A549 (cell line): Measurements from ENCODE around the gene SPDYE18. TPM values are rescaled to one million over a fixed set of nuclear protein-coding genes. Genes with fewer than 3 reads are reported as not detected.
"Not testable (repeated sequence)": the region's sequence is repeated elsewhere in the genome, so short reads cannot be mapped to it uniquely, and the experiment has no call there.

Experiments
- ATAC-seq, 2 experiments: fragments of 200-7000 bp in 1 of 2; fragments of >200 bp in 1 of 2; cut with Nextera tagmentation in 1 of 2; cut with Tn5 transposase in 1 of 2; 3 replicates each; pipeline versions ENCODE4 v1.8.0 to v1.9.1; 2018 to 2020; ENCODE audit warnings: mild to moderate bottlenecking in 1 of 2, moderate library complexity in 1 of 2
- CTCF ChIA-PET: fragments of 300-600 bp; sonication (Branson Sonifier 250); formaldehyde crosslinking; extraction: SDS; loops from one replicate; lab custom pipeline; 2021; ENCODE audit warnings: antibody characterized with exemption, inconsistent platforms; lab: Yijun Ruan, JAX
- POLR2A ChIA-PET: fragments of 350-600 bp; formaldehyde crosslinking; extraction: SDS; loops from one replicate; lab custom pipeline; 2021; ENCODE audit warnings: antibody characterized with exemption, inconsistent platforms; lab: Yijun Ruan, JAX
- DNase-seq, 2 experiments: peaks; one replicate each; pipeline versions ENCODE4 v3.0.0 to v3.0.0-alpha.2; 2011 to 2016; ENCODE audit warnings: low read depth in 1 of 2, low spot score in 1 of 2
- FAIRE-seq: peaks from 2 replicates; lab custom pipeline; 2011; peaks lifted over from hg19 to GRCh38; lab: Jason Lieb, UNC
- H3K27ac ChIP-seq, 2 experiments: fragments of >200 bp; sonication (Bioruptor Twin); formaldehyde crosslinking; 3 replicates each; pipeline ENCODE4 v1.5.1; 2016 to 2017
- H3K4me1 ChIP-seq: fragments of >200 bp; sonication (Bioruptor Twin); formaldehyde crosslinking; 3 replicates; pipeline ENCODE4 v1.6.1; 2016
- H3K4me2 ChIP-seq: fragments of >200 bp; sonication (Bioruptor Twin); formaldehyde crosslinking; 3 replicates; pipeline ENCODE4 v1.6.1; 2016
- H3K4me3 ChIP-seq: fragments of >200 bp; sonication (Bioruptor Twin); formaldehyde crosslinking; 3 replicates; pipeline ENCODE4 v1.5.1; 2016
- H3K9me3 ChIP-seq: fragments of >200 bp; sonication (Bioruptor Twin); formaldehyde crosslinking; 3 replicates; pipeline ENCODE4 v1.6.1; 2016
- WGBS: methylation state at CpG from one replicate; pipeline ENCODE4 v1.1.6; 2017; ENCODE audit errors: missing lambda C conversion rate; 5-methylcytosine and 5-hydroxymethylcytosine counted together
- polyA plus RNA-seq, 4 experiments: library from polyadenylated mRNA; depleted of rRNA in 3 of 4; stranded (reverse); fragments of >200 nt; fragmentation: RNase III in 1 of 4; extraction: RNeasy Plus Mini Kit Qiagen cat#74134 plus additional on column Dnase treatment in 1 of 4; gene quantifications; 2 replicates in 3 of 4; 3 replicates in 1 of 4; pipeline ENCODE4 v1.2.3, GENCODE V29; 2011 to 2017
- small RNA-seq, 6 experiments: library from RNA; depleted of rRNA; stranded (forward); fragments of <200 nt; gene quantifications; one replicate each; pipeline ENCODE3, GENCODE V24; 2012

SPDYE18 gene
- polyA plus RNA-seq, 2 of the 4 experiments (the other 2 are of a cell fraction) = not detected

DNA sequence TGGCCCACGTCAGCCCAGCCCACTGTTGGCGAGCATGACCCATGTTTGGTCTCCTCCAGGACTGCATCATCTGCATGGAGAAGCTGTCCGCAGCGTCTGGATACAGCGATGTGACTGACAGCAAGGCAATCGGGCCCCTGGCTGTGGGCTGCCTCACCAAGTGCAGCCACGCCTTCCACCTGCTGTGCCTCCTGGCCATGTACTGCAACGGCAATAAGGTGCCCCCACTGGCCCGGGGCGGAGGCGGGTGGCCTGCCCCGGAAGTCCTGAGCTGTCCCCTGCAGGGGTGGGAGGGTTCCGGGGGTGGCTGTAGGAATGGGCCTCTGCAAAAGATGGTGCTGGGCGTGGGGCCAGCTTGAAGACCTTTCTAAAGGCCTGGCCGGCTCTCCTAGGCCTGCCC, 60.3 kb downstream of the SPDYE18 start:
- H3K4me2 ChIP-seq, ATAC-seq, DNase-seq, POLR2A ChIA-PET, H3K9me3 ChIP-seq, FAIRE-seq, H3K4me3 ChIP-seq, CTCF ChIA-PET: not testable (repeated sequence)
- Histone ChIP-seq H3K27ac (peak overlapping the region; percentile 65 to 87), H3K4me1 (peaks cover 40% of the 10 kb centered on the region)
- WGBS = 52% methylated on average over 3 of the region's 15 CpGs

Small RNAs within 50 kb of the gene (small RNA-seq; reads per million reads assigned to genes)
- gene RF00019 = 0 reads per million in 6 experiments

Other genes with a start within 250 kb of the SPDYE18 start
- gene SPDYE17, start 30.2 kb downstream of the SPDYE18 start, polyA plus RNA-seq (2011; rRNA removed) = not detected in 2 replicates
- not detected in 3 replicates for gene SPDYE17, start 30.2 kb downstream of the SPDYE18 start, polyA plus RNA-seq (2017; fragmentation: RNase III; extraction: RNeasy Plus Mini Kit Qiagen cat#74134 plus additional on column Dnase treatment)
- 3.4 and 5.1 TPM in 2 replicates for gene CCDC146, start 60.1 kb upstream of the SPDYE18 start, polyA plus RNA-seq (2011; rRNA removed)
- gene CCDC146, start 60.1 kb upstream of the SPDYE18 start, polyA plus RNA-seq (2017; fragmentation: RNase III; extraction: RNeasy Plus Mini Kit Qiagen cat#74134 plus additional on column Dnase treatment) = 1.4 to 2.0 TPM (median 1.6 TPM) in 3 replicates
- not detected in 2 replicates for gene FGL2, start 137.3 kb upstream of the SPDYE18 start, polyA plus RNA-seq (2011; rRNA removed)
- gene FGL2, start 137.3 kb upstream of the SPDYE18 start, polyA plus RNA-seq (2017; fragmentation: RNase III; extraction: RNeasy Plus Mini Kit Qiagen cat#74134 plus additional on column Dnase treatment) = not detected in 3 replicates